Dendritic cell treated with granulocyte-macrophage colony-stimulating factor and Interleukin-4, amounts not matched to agents 40 ng/mL and 50 ng/mL, for 4 days (primary cell): ENCODE data around the gene C16orf86.
A peak's percentile ranks its signal among the peaks of the same experiment; 100 is the strongest.

Experiments
- H3K27ac Mint-ChIP-seq: one replicate; pipeline ENCODE4 v1.8.0; 2022; ENCODE audit warnings: mild to moderate bottlenecking, mixed read lengths
- H3K27me3 Mint-ChIP-seq: one replicate; pipeline ENCODE4 v1.8.0; 2022; ENCODE audit warnings: mild to moderate bottlenecking, mixed read lengths
- H3K36me3 Mint-ChIP-seq: one replicate; pipeline ENCODE4 v1.8.0; 2022; ENCODE audit warnings: low read depth, mixed read lengths
- H3K4me1 Mint-ChIP-seq: one replicate; pipeline ENCODE4 v1.8.0; 2022; ENCODE audit warnings: low read depth, mixed read lengths
- H3K4me3 Mint-ChIP-seq: one replicate; pipeline ENCODE4 v1.8.0; 2022; ENCODE audit warnings: mild to moderate bottlenecking, moderate library complexity, mixed read lengths
- H3K9me3 Mint-ChIP-seq: one replicate; pipeline ENCODE4 v1.8.0; 2022; ENCODE audit warnings: mixed read lengths
- intact Hi-C: fragments of 100-400 bp; cut with micrococcal nuclease; formaldehyde crosslinking; loops from one replicate; pipeline ENCODE4 v1.15.0; 2022

C16orf86 gene, protein sequence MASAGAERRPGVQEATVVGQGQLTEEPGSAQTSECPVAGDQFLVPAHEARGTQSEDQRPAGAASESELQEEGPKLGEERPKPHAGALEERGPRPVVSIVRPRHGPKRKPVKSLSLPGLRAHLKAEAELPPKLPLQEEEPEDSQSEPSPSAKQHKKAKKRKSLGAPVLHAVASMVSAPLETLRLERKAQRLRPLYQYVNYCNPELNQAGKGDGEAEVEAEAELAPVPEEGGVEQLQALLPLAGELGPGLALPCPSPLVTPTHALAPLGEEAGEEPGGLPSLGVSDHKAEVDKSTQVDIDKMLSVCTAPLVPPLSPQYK

DNA sequence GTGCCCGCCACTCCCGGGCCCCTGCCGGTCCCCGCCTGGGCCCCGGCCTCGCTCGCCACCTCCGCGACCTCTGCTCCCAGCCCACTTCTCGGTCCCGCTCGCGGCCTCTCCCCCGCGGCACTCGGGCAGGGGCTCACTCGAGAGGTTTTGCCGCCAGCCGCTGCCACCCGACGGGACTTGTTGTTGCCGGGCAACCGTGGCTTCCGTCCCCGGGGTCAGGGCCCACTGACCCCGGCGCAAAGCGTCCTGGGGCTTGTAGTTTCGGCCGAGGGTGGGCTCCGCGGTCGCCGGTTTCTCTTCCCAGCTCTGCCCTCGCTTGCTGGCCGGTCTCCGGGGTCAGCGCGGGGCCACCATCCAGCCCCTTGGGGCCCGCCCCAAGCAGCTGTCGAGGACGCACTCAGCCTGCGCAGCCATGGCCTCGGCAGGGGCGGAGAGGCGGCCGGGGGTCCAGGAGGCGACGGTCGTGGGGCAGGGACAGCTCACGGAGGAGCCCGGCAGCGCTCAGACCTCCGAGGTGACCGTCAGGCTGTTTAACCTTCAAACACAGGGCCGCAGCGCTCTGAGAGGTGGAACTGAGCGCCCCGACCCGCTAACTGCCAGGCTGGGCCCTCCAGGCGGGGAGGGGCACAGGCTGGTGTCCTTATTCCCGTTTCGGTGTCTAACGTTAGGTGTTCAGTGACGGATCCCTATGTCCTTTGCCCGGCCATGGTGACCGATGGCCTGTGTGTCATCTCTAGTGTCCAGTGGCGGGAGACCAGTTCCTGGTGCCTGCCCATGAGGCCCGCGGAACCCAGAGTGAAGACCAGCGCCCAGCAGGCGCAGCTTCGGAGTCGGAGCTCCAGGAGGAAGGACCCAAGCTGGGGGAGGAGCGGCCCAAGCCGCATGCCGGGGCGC is at the start of gene C16orf86, which contains the start of gene ENKD1:
C16orf86 (plus strand) TSS at position 256 of the 894 bp plus-strand sequence; CDS start at position 413, 157 bp downstream.
ENKD1 (minus strand) TSS at position 192 of the 894 bp plus-strand sequence. CDS start 308 bp downstream, outside the sequence.
- Mint-ChIP-seq H3K9me3 (no peaks in the 10 kb centered on the region), H3K36me3 (peaks cover 38% of the 10 kb centered on the region), H3K27me3 (peaks cover 2% of the 10 kb centered on the region), H3K4me1 (peaks cover 51% of the 10 kb centered on the region), H3K4me3 (peak within 1 kb of the TSS; percentile 90), H3K27ac (peak within 1 kb of the TSS; percentile 96)
- intact Hi-C loops = no loop called here

GRCh38 chr16:67628216-67628615 is 38.4 kb upstream of the C16orf86 start:
- Mint-ChIP-seq H3K27ac (no peak overlapping the region), H3K4me1 (no peaks in the 10 kb centered on the region), H3K36me3 (peaks cover 99% of the 10 kb centered on the region), H3K27me3 (no peaks in the 10 kb centered on the region), H3K4me3 (no peak overlapping the region), H3K9me3 (no peaks in the 10 kb centered on the region)
- intact Hi-C loops = no loop called here

GRCh38 chr16:67632415-67633172 is 34.0 kb upstream of the C16orf86 start:
- H3K9me3 Mint-ChIP-seq = no peaks in the 10 kb centered on the region

DNA sequence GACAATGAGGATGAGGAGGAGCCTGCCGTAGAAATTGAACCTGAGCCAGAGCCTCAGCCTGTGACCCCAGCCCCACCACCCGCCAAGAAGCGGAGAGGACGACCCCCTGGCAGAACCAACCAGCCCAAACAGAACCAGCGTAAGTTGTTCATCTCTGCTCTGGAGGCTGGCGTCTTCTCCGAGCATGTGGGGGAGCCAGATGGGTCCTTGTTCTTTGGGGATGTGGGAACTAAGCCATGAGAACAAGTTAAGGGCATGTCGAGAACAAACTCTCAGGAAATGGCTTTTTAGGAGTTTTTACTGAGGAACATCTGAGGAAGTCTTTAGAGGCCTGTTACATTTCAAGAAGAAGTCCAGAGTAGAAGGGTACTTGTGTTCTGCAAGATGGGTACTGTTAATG is 29.9 kb upstream of the C16orf86 start:
- peaks cover 87% of the 10 kb centered on the region for H3K36me3 Mint-ChIP-seq
- no peak overlapping the region for H3K4me3 Mint-ChIP-seq
- no peaks in the 10 kb centered on the region for H3K9me3 Mint-ChIP-seq
- H3K27me3 Mint-ChIP-seq = no peaks in the 10 kb centered on the region
- no peaks in the 10 kb centered on the region for H3K4me1 Mint-ChIP-seq
- no peak overlapping the region for H3K27ac Mint-ChIP-seq
- intact Hi-C loops = no loop called here

More at GRCh38 chr16:67632415-67633172, 34.0 kb upstream of the C16orf86 start:
- no peak overlapping the region for H3K4me3 Mint-ChIP-seq
- no peak overlapping the region for H3K27ac Mint-ChIP-seq
- peaks cover 99% of the 10 kb centered on the region for H3K36me3 Mint-ChIP-seq
- intact Hi-C loops = no loop called here
- H3K4me1 Mint-ChIP-seq = no peaks in the 10 kb centered on the region
- H3K27me3 Mint-ChIP-seq = no peaks in the 10 kb centered on the region

GRCh38 chr16:67637625-67638024 is 29.0 kb upstream of the C16orf86 start:
- peaks cover 78% of the 10 kb centered on the region for H3K36me3 Mint-ChIP-seq
- H3K27ac Mint-ChIP-seq = no peak overlapping the region
- H3K9me3 Mint-ChIP-seq = no peaks in the 10 kb centered on the region
- intact Hi-C loops = no loop called here
- no peak overlapping the region for H3K4me3 Mint-ChIP-seq
- no peaks in the 10 kb centered on the region for H3K4me1 Mint-ChIP-seq
- no peaks in the 10 kb centered on the region for H3K27me3 Mint-ChIP-seq

- Mint-ChIP-seq H3K27me3 (peaks cover 26% of the 10 kb centered on the region), H3K4me3 (no peak overlapping the region), H3K36me3 (peaks cover 34% of the 10 kb centered on the region), H3K27ac (no peak overlapping the region), H3K4me1 (no peaks in the 10 kb centered on the region), H3K9me3 (no peaks in the 10 kb centered on the region)
- intact Hi-C loops = no loop called here
Observed at GRCh38 chr16:67641779-67642708, 24.6 kb upstream of the C16orf86 start.

GRCh38 chr16:67644038-67644437 is 22.6 kb upstream of the C16orf86 start:
- peaks cover 14% of the 10 kb centered on the region for H3K36me3 Mint-ChIP-seq
- intact Hi-C loops = no loop called here
- H3K27me3 Mint-ChIP-seq = peaks cover 26% of the 10 kb centered on the region
- no peaks in the 10 kb centered on the region for H3K4me1 Mint-ChIP-seq
- H3K27ac Mint-ChIP-seq = peak overlapping the region; percentile 53
- no peak overlapping the region for H3K4me3 Mint-ChIP-seq
- no peaks in the 10 kb centered on the region for H3K9me3 Mint-ChIP-seq

DNA sequence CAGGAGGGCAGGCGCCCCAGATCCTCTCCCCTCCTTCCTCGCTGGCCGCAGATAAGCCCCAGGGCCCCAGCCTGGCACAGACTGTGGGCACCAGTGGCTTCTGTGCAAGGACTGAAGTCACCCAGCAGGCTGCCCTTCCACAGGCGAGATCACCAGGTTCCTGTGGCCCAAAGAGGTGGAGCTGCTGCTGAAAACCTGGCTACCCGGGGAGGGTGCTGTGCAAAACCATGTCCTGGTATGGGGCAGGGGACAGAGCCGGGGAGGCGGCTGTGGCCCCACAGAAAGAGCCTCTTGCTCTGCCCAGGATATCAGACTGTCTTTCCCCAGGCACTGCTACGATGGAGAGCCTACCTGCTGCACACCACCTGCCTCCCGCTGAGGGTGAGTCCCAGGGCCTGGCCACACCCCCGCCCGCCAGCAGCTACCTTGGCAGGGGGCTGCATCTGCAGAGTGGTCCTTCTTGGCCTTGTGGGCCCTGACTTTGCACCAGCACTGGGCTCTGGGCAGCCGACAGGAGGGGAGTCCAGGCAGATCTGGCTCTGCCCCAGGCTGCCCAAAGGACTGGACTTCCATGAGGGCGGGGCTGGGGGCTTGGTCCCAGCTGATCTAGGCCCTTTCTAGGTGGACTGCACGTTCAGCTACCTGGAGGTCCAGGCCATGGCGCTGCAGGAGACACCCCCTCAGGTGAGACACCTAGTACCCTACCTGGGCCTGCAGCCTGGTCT is 21.1 kb upstream of the C16orf86 start:
- no peak overlapping the region for H3K27ac Mint-ChIP-seq
- peak overlapping the region; percentile 60 for H3K4me3 Mint-ChIP-seq
- H3K27me3 Mint-ChIP-seq = peaks cover 28% of the 10 kb centered on the region
- no peaks in the 10 kb centered on the region for H3K9me3 Mint-ChIP-seq
- H3K36me3 Mint-ChIP-seq = no peaks in the 10 kb centered on the region
- H3K4me1 Mint-ChIP-seq = no peaks in the 10 kb centered on the region
- intact Hi-C loops = no loop called here

DNA sequence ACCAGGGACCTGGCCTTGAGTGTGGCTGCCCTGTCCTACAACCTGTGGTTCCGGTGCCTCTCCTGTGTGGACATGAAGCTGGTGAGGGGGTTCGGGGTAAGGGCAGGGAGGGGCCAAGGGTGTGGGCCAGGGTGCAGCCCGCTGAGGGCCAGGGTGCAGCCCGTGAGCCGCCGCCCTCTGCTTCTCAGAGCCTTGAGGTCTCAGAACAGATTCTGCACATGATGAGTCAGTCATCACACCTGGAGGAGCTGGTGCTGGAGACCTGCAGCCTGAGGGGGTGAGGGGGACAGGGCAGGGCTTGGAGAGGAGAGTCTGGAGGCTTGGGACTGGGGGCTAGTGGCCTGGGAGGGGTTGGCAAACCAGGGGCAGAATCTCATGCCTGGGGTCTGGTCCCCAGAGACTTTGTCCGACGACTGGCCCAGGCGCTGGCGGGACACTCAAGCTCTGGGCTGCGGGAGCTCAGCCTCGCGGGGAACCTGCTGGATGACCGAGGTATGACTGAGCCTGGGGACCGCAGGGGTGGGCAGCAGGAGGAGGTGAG is 19.4 kb upstream of the C16orf86 start:
- Mint-ChIP-seq H3K36me3 (no peaks in the 10 kb centered on the region), H3K4me1 (no peaks in the 10 kb centered on the region), H3K27me3 (peaks cover 36% of the 10 kb centered on the region), H3K9me3 (no peaks in the 10 kb centered on the region), H3K27ac (peak overlapping the region; percentile 43), H3K4me3 (no peak overlapping the region)
- intact Hi-C loops = no loop called here

DNA sequence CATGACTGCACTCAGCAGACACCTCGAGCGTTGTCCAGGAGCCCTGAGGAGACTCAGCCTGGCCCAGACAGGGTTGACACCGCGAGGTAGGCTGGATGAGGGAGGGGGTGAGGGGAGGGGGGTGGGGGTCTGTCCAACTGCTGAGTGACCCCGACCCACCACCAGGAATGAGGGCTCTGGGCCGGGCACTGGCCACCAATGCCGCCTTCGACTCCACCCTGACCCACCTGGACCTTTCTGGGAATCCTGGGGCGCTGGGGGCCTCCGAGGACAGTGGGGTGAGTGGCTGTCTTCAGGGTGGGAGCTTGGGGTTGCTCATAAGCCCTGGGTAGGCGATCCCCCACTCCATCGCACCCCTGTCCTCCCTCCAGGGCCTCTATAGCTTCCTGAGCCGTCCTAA is 18.9 kb upstream of the C16orf86 start:
- Mint-ChIP-seq H3K27ac (no peak overlapping the region), H3K9me3 (no peaks in the 10 kb centered on the region), H3K4me1 (no peaks in the 10 kb centered on the region), H3K27me3 (peaks cover 35% of the 10 kb centered on the region), H3K4me3 (no peak overlapping the region), H3K36me3 (no peaks in the 10 kb centered on the region)
- intact Hi-C loops = no loop called here

GRCh38 chr16:67648088-67648763 is 18.4 kb upstream of the C16orf86 start:
- no peaks in the 10 kb centered on the region for H3K4me1 Mint-ChIP-seq
- intact Hi-C loops = no loop called here
- H3K4me3 Mint-ChIP-seq = no peak overlapping the region
- peaks cover 35% of the 10 kb centered on the region for H3K27me3 Mint-ChIP-seq
- no peak overlapping the region for H3K27ac Mint-ChIP-seq
- H3K9me3 Mint-ChIP-seq = no peaks in the 10 kb centered on the region
- H3K36me3 Mint-ChIP-seq = no peaks in the 10 kb centered on the region
